Lower leg skin (tissue), 3 donors: ENCODE results near the gene SEPTIN7.

ENCODE experiments used
- CTCF ChIP-seq, 3 donors: fragments of 450-650 bp; IDR thresholded peaks; one replicate each; pipeline ENCODE4 v1.5.1; 2016; ENCODE audit warnings: antibody characterized with exemption in 3 of 3, mild to moderate bottlenecking in 3 of 3, moderate library complexity in 2 of 3
- POLR2A ChIP-seq, 2 donors: fragments of 450-650 bp; IDR thresholded peaks; one replicate each; pipeline ENCODE4 v1.6.1; 2016 to 2017; ENCODE audit warnings: antibody characterized with exemption in 2 of 2, mild to moderate bottlenecking in 1 of 2, moderate library complexity in 1 of 2

GRCh38 chr7:35797311-35797710 is 3.5 kb upstream of the SEPTIN7 start:
- TF ChIP-seq POLR2A (IDR thresholded peaks at IDR 0.05): no peak
- TF ChIP-seq CTCF (IDR thresholded peaks at IDR 0.05): no peak
